Measurements from ENCODE around the gene PCDHGA10.
"Not testable (repeated sequence)": the region's sequence is repeated elsewhere in the genome, so short reads cannot be mapped to it uniquely, and the experiment has no call there.

The PCDHGA10 gene

GRCh38 chr5:141392429-141393198 is 20.2 kb upstream of the PCDHGA10 start, which contains the start of gene PCDHGA8:
Gene PCDHGA8 (plus strand): TSS chr5:141392633. CDS start chr5:141392814, 181 bp downstream.
- no peak within 1 kb of the TSS for H3K27ac ChIP-seq (ENCODE audit: low read length)
- H3K36me3 ChIP-seq (replicated peaks; ENCODE audit: low read depth, low read length): no peaks in the 10 kb centered on the region
- H2AFZ ChIP-seq (ENCODE audit: low read depth, low read length): no peak within 1 kb of the TSS
- H3K79me2 ChIP-seq (ENCODE audit: low read length): no peaks in the 10 kb centered on the region
- no peaks in the 10 kb centered on the region for H3K4me1 ChIP-seq (ENCODE audit: low read length)
- no peaks in the 10 kb centered on the region for H3K9me3 ChIP-seq (ENCODE audit: insufficient read depth, low read length)
- H3K4me3 ChIP-seq (ENCODE audit: low read length): no peak within 1 kb of the TSS
- no peak within 1 kb of the TSS for H3K4me2 ChIP-seq (ENCODE audit: low read length)
- H4K20me1 ChIP-seq (ENCODE audit: insufficient read depth, low read length): no peaks in the 10 kb centered on the region
- no peak within 1 kb of the TSS for H3K9ac ChIP-seq (ENCODE audit: low read length)
- TF ChIP-seq EZH2phosphoT487 (IDR thresholded peaks at IDR 0.05; ENCODE audit: low read depth) (no peak), CTCF (IDR thresholded peaks at IDR 0.05; ENCODE audit: low read depth, low read length) (no peak)
- no peaks in the 10 kb centered on the region for H3K27me3 ChIP-seq (ENCODE audit: low read depth, low read length)

GRCh38 chr5:141393267-141393666 is 19.5 kb upstream of the PCDHGA10 start:
- Histone ChIP-seq H3K27me3 (ENCODE audit: low read depth, low read length) (no peaks in the 10 kb centered on the region), H3K9ac (ENCODE audit: low read length) (no peak overlapping the region), H2AFZ (ENCODE audit: low read depth, low read length) (no peak overlapping the region), H3K4me1 (ENCODE audit: low read length) (no peaks in the 10 kb centered on the region), H4K20me1 (ENCODE audit: insufficient read depth, low read length) (no peaks in the 10 kb centered on the region), H3K36me3 (replicated peaks; ENCODE audit: low read depth, low read length) (no peaks in the 10 kb centered on the region), H3K27ac (ENCODE audit: low read length) (no peak overlapping the region), H3K79me2 (ENCODE audit: low read length) (no peaks in the 10 kb centered on the region), H3K9me3 (ENCODE audit: insufficient read depth, low read length) (no peaks in the 10 kb centered on the region), H3K4me3 (ENCODE audit: low read length) (no peak overlapping the region), H3K4me2 (ENCODE audit: low read length) (no peak overlapping the region)
- TF ChIP-seq CTCF (IDR thresholded peaks at IDR 0.05; ENCODE audit: low read depth, low read length) (no peak), EZH2phosphoT487 (IDR thresholded peaks at IDR 0.05; ENCODE audit: low read depth) (no peak)

- H4K20me1 ChIP-seq (ENCODE audit: insufficient read depth, low read length); H3K27me3 ChIP-seq (ENCODE audit: low read depth, low read length); H3K9me3 ChIP-seq (ENCODE audit: insufficient read depth, low read length); H3K4me1 ChIP-seq (ENCODE audit: low read length); H3K27ac ChIP-seq (ENCODE audit: low read length); H3K4me2 ChIP-seq (ENCODE audit: low read length); H2AFZ ChIP-seq (ENCODE audit: low read depth, low read length); H3K79me2 ChIP-seq (ENCODE audit: low read length); H3K4me3 ChIP-seq (ENCODE audit: low read length); H3K9ac ChIP-seq (ENCODE audit: low read length); H3K36me3 ChIP-seq (replicated peaks; ENCODE audit: low read depth, low read length): not testable (repeated sequence)
Observed at GRCh38 chr5:141394401-141395187, 18.2 kb upstream of the PCDHGA10 start.

GRCh38 chr5:141397756-141398551 is 14.8 kb upstream of the PCDHGA10 start, which contains the start of gene PCDHGB5:
Gene PCDHGB5 (plus strand): TSS chr5:141397947. CDS start chr5:141398128, 181 bp downstream.
- not testable (repeated sequence) for H3K9me3 ChIP-seq (ENCODE audit: insufficient read depth, low read length); H3K27ac ChIP-seq (ENCODE audit: low read length); H3K27me3 ChIP-seq (ENCODE audit: low read depth, low read length); H3K79me2 ChIP-seq (ENCODE audit: low read length); H3K4me3 ChIP-seq (ENCODE audit: low read length); H3K4me1 ChIP-seq (ENCODE audit: low read length); H3K36me3 ChIP-seq (replicated peaks; ENCODE audit: low read depth, low read length); H2AFZ ChIP-seq (ENCODE audit: low read depth, low read length); H3K9ac ChIP-seq (ENCODE audit: low read length); H4K20me1 ChIP-seq (ENCODE audit: insufficient read depth, low read length); H3K4me2 ChIP-seq (ENCODE audit: low read length)
